Epithelial cell of esophagus (primary cell): ENCODE results near the gene EDN2.

Experiments
- DNase-seq: peaks from one replicate; pipeline ENCODE4 v3.0.0; 2010; ENCODE audit warnings: low read depth
- H3K4me3 ChIP-seq: 2 replicates; pipeline ENCODE4 v1.5.1; 2011; ENCODE audit warnings: mild to moderate bottlenecking, low read length, control low read depth
- CTCF ChIP-seq: IDR thresholded peaks from 2 replicates; pipeline ENCODE4 v1.5.1; 2011; ENCODE audit warnings: low read depth, mild to moderate bottlenecking, low read length, control low read depth, inconsistent platforms; ENCODE audit not compliant: insufficient read depth; ENCODE audit errors: missing control alignments

Gene EDN2

GRCh38 chr1:41462680-41463004 is 21.8 kb downstream of the EDN2 start:
- no peak overlapping the region for H3K4me3 ChIP-seq
- TF ChIP-seq CTCF: no peak
- no peak for DNase-seq

GRCh38 chr1:41461790-41462679 is 22.4 kb downstream of the EDN2 start:
- no peak overlapping the region for H3K4me3 ChIP-seq
- DNase-seq: no peak
- no peak for TF ChIP-seq CTCF

- no peak overlapping the region for H3K4me3 ChIP-seq
- no peak for DNase-seq
- TF ChIP-seq CTCF: no peak
Observed at GRCh38 chr1:41456847-41457540, 27.5 kb downstream of the EDN2 start.

- H3K4me3 ChIP-seq: no peak overlapping the region
- no peak for TF ChIP-seq CTCF
- peak; percentile 79 for DNase-seq
Observed at GRCh38 chr1:41455479-41456332, 28.8 kb downstream of the EDN2 start.

- TF ChIP-seq CTCF: no peak
- DNase-seq: no peak
- H3K4me3 ChIP-seq: no peak overlapping the region
Observed at GRCh38 chr1:41454406-41454805, 30.1 kb downstream of the EDN2 start.

- no peak for DNase-seq
- TF ChIP-seq CTCF: no peak
- H3K4me3 ChIP-seq: no peak overlapping the region
Observed at GRCh38 chr1:41452704-41453290, 31.7 kb downstream of the EDN2 start.
